Skeletal muscle satellite cell (primary cell): Measurements from ENCODE around the gene PAGE1. TPM values are rescaled to one million over a fixed set of nuclear protein-coding genes. Genes with fewer than 3 reads are reported as not detected.
"Not testable (repeated sequence)": the region's sequence is repeated elsewhere in the genome, so short reads cannot be mapped to it uniquely, and the experiment has no call there.

Experiments
- H3K27me3 ChIP-seq: 2 replicates; pipeline ENCODE4 v1.7.0; 2013; ENCODE audit warnings: low read length; ENCODE audit not compliant: control insufficient read depth, insufficient read depth
- H3K36me3 ChIP-seq: 2 replicates; pipeline ENCODE4 v1.7.0; 2013; ENCODE audit warnings: mild to moderate bottlenecking, control low read depth, low read length; ENCODE audit not compliant: insufficient read depth
- H3K4me1 ChIP-seq: 2 replicates; pipeline ENCODE4 v1.7.0; 2013; ENCODE audit warnings: low read length; ENCODE audit not compliant: control insufficient read depth, insufficient read depth
- H3K4me2 ChIP-seq: 2 replicates; pipeline ENCODE4 v1.7.0; 2013; ENCODE audit warnings: mild to moderate bottlenecking, low read length
- H3K4me3 ChIP-seq: 2 replicates; pipeline ENCODE4 v1.7.0; 2013; ENCODE audit warnings: low read length
- H3K9ac ChIP-seq: 2 replicates; pipeline ENCODE4 v1.7.0; 2013; ENCODE audit warnings: mild to moderate bottlenecking, low read depth, low read length, moderate library complexity
- H3K9me3 ChIP-seq: replicated peaks from 2 replicates; pipeline ENCODE4 v1.7.0; 2013; ENCODE audit warnings: mild to moderate bottlenecking, control low read depth, low read length
- total RNA-seq: library from RNA; depleted of rRNA; stranded (reverse); fragments of >200 nt; gene quantifications from 2 replicates; pipeline ENCODE4 v1.2.3, GENCODE V29; 2012; rRNA removed

The PAGE1 gene, protein sequence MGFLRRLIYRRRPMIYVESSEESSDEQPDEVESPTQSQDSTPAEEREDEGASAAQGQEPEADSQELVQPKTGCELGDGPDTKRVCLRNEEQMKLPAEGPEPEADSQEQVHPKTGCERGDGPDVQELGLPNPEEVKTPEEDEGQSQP
- not detected in 2 replicates for total RNA-seq

DNA sequence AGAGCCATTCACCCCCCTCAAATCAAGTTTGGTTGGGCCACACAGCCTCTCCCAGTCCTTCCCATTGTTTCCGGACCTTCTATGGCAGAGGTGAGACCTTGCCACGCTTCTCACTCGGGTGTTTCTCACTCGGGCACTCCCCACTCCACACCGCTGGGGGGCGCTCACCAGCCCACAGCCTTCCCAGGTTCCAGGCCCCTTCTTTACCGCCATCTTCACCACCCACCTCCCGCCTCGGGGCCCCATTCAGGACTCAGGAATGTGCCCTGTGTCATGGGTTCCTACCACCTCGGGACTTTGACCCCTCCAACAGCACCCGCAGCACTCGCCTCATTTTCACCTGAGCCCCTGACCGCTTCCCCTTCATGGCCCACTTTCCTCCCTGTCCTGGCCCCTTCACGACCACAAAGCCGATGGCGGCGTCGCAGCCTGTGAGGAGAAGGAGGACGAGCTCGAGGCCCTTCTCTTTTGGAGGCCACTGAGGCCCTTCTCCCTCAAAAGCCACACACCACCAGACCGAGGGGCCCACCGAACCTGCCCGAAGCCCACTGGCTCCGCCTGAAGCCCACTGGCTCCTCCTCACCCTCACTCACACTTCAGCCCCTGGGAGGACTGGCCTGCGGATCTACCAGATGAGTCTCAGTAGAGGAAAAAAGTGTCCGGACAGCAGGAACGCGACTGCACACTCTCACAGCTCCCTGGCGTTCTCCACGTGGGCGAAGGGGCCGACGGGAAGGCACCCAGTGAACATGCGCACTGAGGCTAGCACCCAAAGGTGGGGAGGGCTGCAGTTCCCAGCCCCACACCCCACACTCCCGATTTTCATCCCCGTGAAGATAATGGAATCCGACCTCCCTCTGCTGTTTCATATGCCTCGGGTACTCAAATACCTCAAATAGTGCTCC lies at the start of gene PAGE1:
Gene PAGE1, minus strand, starts transcription at position 709 of the 905 bp plus-strand sequence. CDS start 1,214 bp downstream, outside the sequence.
- H3K4me3 ChIP-seq, result no peak within 1 kb of the TSS
- no peaks in the 10 kb centered on the region for H3K9me3 ChIP-seq
- H3K27me3 ChIP-seq, result no peaks in the 10 kb centered on the region
- no peak within 1 kb of the TSS for H3K9ac ChIP-seq
- H3K36me3 ChIP-seq, result no peaks in the 10 kb centered on the region
- H3K4me2 ChIP-seq, result no peak within 1 kb of the TSS
- H3K4me1 ChIP-seq, result no peaks in the 10 kb centered on the region

- H3K4me1 ChIP-seq, H3K36me3 ChIP-seq, H3K4me2 ChIP-seq, H3K27me3 ChIP-seq, H3K9me3 ChIP-seq, H3K9ac ChIP-seq, H3K4me3 ChIP-seq: not testable (repeated sequence)
These were observed 45.7 kb upstream of the PAGE1 start for GRCh38 chrX:49741501-49741900.

DNA sequence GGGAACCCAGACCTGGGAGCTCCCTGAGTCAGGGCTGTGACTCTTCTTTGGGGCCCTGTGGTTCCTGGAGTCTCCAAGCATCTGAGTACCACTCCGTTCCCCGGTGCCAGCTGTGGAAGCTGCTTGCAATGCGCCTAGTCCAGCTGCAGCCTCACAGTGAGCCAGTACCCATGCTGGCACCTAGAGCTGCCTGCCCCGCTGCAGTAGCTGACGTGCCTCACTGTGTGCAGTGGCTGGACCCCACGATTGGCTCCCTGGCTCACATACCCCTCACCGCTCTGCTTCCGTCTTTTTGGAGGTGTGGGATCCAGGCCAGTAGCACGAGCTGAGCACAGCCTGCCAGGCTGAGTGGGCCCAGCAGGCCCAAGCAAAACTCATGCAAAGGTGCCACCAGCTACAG lies 32.1 kb upstream of the PAGE1 start:
- no peak overlapping the region for H3K9ac ChIP-seq
- H3K9me3 ChIP-seq, result no peaks in the 10 kb centered on the region
- H3K4me2 ChIP-seq, result no peak overlapping the region
- no peaks in the 10 kb centered on the region for H3K36me3 ChIP-seq
- no peak overlapping the region for H3K4me3 ChIP-seq
- H3K4me1 ChIP-seq, result no peaks in the 10 kb centered on the region
- no peaks in the 10 kb centered on the region for H3K27me3 ChIP-seq

- Histone ChIP-seq H3K4me1 (no peaks in the 10 kb centered on the region), H3K36me3 (no peaks in the 10 kb centered on the region), H3K4me3 (no peak overlapping the region), H3K9me3 (no peaks in the 10 kb centered on the region), H3K27me3 (no peaks in the 10 kb centered on the region), H3K9ac (no peak overlapping the region), H3K4me2 (no peak overlapping the region)
These were observed 31.2 kb upstream of the PAGE1 start for GRCh38 chrX:49726966-49727365.

DNA sequence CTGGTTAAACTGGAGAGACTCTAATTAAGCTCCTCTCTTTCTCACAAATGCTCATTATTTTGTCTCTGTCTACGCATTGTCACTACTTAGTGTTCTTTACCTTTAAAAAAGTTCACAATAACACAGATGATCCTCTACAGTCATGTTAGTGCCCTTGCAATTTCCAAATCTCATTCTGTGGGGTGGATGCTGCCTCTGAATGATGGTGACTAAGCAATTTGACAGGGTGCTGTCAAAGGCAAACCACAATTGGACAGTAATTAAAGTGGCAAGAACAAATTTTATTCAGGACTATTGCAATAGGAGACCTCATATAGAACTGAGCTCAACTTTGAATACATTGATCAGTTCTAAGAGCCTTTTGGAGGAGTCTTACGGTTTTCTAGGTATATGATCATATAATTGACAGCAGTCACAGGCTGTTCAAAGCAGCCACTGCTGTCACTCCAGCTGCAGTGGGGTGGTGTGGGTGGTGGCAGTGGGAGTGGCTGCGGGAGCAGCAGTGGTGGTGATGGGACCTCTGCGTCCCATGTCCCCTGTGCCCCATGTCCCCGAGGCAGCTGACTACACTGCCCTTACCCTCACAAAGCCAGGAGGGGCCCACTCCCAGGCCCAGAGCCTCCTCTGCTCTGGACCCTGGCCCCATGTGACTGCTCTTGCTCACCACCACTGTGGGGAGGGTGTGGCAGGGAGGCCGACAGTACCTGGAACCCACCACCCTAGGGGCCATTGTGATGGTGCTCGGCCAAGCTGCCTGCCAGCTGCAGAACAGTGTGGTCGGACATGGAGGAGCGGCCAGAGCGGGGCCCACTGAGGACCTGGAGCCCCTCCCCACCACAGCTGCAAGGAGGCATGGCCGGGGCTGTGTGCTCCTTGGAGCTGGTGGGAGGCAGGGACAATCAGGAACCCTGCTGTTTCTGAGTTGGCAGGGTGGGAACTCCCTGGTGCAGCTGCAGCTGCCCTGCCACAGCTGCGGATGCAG lies 30.4 kb upstream of the PAGE1 start:
- Histone ChIP-seq H3K4me3 (no peak overlapping the region), H3K9me3 (no peaks in the 10 kb centered on the region), H3K9ac (no peak overlapping the region), H3K4me2 (no peak overlapping the region), H3K27me3 (no peaks in the 10 kb centered on the region), H3K4me1 (no peaks in the 10 kb centered on the region), H3K36me3 (no peaks in the 10 kb centered on the region)

DNA sequence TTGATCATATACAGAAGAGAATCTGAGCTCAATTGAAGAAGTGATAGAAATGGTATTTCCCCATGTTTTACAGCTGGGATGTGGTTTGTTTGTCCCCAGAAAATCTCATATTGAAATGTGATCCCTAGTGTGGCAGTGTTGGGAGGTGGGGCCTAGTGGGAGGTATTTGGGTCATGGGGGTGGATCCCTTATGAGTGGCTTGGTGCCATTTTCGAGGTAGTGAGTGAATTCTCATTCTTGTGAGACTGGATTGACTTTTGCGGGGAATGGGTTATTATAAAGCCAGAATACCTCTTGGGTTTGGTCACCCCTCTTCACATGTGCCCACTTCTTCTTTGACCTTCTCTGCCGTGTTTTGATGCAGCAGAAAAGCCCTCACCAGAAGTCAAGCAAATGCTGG lies 29.6 kb upstream of the PAGE1 start:
- no peak overlapping the region for H3K9ac ChIP-seq
- no peaks in the 10 kb centered on the region for H3K4me1 ChIP-seq
- H3K4me3 ChIP-seq, result no peak overlapping the region
- H3K27me3 ChIP-seq, result no peaks in the 10 kb centered on the region
- H3K9me3 ChIP-seq, result no peaks in the 10 kb centered on the region
- no peaks in the 10 kb centered on the region for H3K36me3 ChIP-seq
- no peak overlapping the region for H3K4me2 ChIP-seq

- H3K4me3 ChIP-seq, H3K9me3 ChIP-seq: not testable (repeated sequence)
These were observed 24.3 kb upstream of the PAGE1 start for GRCh38 chrX:49720106-49720505.

DNA sequence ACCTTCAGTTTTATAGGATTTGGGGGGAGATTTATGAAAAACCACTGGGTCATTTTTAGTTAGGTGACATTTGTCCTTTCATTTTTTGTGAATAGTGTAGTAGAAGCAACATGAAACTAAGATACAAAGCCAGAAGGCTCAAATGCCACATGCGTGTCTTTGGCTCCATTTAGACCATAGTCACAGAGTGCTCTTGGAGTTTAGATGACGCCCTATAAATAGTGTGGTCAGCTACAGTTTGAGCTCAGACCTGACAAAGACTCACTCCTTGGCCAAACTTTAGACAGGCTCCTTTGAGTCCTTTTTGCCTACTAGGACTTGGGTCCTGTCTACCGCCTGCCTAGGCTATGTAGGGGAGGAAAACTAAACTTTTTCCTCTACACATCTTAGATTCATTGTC lies 16.8 kb upstream of the PAGE1 start:
- H3K4me2 ChIP-seq, result no peak overlapping the region
- H3K9me3 ChIP-seq, result no peaks in the 10 kb centered on the region
- peaks cover 6% of the 10 kb centered on the region for H3K27me3 ChIP-seq
- H3K4me1 ChIP-seq, result no peaks in the 10 kb centered on the region
- no peaks in the 10 kb centered on the region for H3K36me3 ChIP-seq
- no peak overlapping the region for H3K9ac ChIP-seq
- no peak overlapping the region for H3K4me3 ChIP-seq

More at GRCh38 chrX:49720106-49720505, 24.3 kb upstream of the PAGE1 start:
- H3K4me1 ChIP-seq, H3K4me2 ChIP-seq, H3K27me3 ChIP-seq, H3K36me3 ChIP-seq, H3K9ac ChIP-seq: not testable (repeated sequence)

GRCh38 chrX:49710744-49711319 lies 15.0 kb upstream of the PAGE1 start:
- no peak overlapping the region for H3K4me3 ChIP-seq
- no peaks in the 10 kb centered on the region for H3K36me3 ChIP-seq

DNA sequence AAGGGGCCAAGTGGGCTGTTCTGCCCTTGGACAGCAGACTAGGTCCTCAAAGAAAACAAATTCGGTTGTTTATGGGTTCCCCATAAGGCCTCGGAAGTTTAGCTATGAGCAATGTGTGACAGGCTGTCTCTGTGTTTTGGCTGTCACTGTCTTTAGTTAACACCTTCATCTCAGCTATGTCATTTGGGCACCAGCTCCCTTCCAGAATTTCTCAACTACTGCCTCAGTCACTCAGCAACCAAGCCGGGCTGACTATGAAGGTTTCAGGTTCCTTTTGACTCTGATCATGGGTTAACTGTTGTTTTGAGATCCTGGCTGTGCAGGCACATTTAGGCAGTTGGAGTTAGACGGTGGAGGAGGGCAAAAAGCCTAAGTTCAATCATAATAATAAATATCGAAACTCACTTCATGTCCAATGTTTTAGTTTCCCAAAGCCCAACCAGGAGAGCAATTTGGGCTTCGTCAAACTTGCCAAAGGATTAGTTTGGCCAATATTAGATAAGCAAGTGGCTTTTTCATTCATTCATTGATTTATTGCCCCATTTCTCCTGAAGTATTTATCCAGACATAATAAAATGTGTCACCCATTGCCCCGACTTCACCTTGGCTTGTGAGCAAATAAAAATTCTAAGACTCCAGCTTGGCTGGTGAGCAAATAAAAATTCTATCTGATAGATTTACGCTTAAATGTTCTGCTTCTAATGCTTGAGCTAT lies 9.1 kb upstream of the PAGE1 start:
- Histone ChIP-seq H3K27me3 (no peaks in the 10 kb centered on the region), H3K4me1 (no peaks in the 10 kb centered on the region), H3K4me3 (no peak overlapping the region), H3K36me3 (no peaks in the 10 kb centered on the region), H3K4me2 (no peak overlapping the region), H3K9ac (no peak overlapping the region), H3K9me3 (no peaks in the 10 kb centered on the region)

More at GRCh38 chrX:49710744-49711319, 15.0 kb upstream of the PAGE1 start:
- Histone ChIP-seq H3K4me1 (no peaks in the 10 kb centered on the region), H3K27me3 (peaks cover 6% of the 10 kb centered on the region), H3K9me3 (no peaks in the 10 kb centered on the region), H3K4me2 (no peak overlapping the region), H3K9ac (no peak overlapping the region)
